MM.1S (cell line): ENCODE measurements around the gene ARL15.

ENCODE experiments used
- CTCF ChIP-seq: fragments of 300-600 bp; sonication (generic); IDR thresholded peaks from 2 replicates; pipeline ENCODE4 v1.5.1; 2016; ENCODE audit warnings: antibody characterized with exemption, low read length, mixed read lengths
- EZH2 ChIP-seq: fragments of 300-600 bp; sonication (generic); optimal IDR thresholded peaks from 2 replicates; pipeline ENCODE3; 2017; ENCODE audit warnings: low read depth, mild to moderate bottlenecking, antibody characterized with exemption, low read length, mixed read lengths

DNA sequence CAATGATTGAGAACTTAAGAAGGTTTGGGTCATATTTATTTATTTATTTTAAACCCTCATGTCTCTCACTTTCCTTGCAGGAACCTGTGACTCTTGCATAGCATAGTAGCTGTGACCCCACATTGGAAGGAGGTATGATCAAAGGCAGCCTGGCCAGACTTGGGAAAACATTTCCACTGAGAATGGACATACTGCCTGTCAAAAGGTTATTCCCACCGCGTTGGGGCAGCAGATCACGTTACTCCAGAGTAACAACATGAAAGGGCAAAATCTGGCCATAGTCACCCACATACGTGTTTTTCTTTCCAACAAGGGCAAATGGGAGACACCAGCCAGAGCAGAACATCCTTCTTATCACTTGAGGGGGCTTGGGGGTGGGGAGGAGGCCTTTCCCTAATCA is 95.7 kb downstream of the ARL15 start:
- TF ChIP-seq EZH2: no peak
- no peak for TF ChIP-seq CTCF
